ENCODE measurements around the gene URB2.
"Not testable (repeated sequence)": the region's sequence is repeated elsewhere in the genome, so short reads cannot be mapped to it uniquely, and the experiment has no call there.

Gene URB2

DNA sequence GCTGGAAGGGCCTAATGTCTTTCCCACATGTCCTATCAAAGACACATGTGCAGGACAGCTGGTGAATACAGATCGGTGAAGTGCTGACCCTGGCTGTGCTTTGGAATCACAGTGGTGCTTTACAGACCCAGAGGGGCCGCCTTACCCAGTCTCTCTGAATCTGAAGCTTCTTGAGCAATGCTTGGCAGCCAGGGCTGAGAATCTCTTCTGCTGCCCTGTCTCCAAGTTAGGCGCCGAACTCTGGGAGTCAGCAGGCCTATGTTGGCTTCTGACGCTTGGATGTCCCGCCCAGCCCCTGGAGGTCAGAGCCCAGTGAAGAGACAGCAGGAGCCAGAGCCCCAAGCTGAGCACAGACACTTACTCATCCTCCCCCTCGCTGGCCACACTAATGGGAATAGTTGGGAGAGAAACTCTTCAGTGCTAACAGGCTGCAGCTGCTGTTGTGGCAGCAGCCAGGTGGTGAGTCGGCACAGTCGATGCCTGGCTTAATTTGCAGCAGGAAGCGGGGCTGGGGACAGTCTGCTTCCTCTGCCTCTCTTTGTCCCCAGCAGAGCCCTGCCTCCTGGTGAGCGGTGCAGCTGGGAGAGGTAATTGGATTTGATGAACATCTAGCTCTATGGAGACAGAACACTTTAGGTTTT lies 68.1 kb downstream of the URB2 start:
- peak; percentile 87 for DNase-seq

DNA sequence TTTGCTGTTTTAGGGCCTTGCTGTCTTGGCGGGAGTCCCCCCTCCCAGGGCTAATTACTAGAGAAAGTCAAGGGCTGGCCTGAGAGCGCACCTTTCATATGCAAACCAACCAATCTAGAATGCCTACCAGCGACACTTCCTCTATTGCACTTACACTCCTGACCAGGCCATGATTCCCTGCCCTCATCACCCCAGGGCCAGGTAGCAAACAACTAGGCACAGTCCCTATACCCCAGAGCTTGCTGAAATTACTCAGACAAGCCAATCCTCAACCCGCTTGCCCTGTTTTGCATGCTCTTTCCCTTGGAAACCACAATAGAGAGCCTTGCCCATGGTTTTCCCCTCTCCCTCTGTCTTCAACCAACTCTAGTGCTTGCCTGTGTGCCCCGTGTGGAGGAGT lies 70.3 kb downstream of the URB2 start:
- no peak for DNase-seq

DNA sequence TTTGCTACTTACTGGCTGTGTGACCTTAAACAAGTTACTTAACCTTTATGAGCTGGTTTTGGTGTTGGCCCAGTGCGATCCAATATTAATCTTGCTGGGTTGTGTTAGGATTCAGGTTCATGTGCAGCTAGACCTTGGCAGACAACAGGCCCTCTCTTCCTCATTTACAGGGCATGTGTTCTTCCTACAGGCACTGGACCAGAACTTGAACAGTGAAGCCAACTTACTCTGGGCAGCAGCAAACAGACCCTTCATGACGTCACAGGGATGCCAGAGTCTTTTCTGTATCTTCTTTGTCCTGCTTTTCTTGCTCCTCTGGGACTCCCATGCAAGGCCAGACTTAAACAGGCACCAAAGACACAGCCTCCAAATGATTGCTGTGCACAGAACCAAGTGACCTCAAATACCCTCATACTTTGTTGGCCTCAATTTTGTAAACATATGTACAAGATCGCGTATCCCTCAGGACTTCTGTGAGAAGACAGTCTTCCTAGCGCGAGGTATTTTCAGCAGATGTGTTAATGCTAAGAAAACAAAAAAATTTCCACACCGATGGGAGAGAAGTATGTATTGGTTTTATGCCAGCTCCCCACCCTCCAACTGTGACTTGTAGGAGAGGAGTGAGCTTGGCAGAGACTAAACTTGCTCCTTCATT lies 73.7 kb downstream of the URB2 start:
- DNase-seq, result no peak

DNA sequence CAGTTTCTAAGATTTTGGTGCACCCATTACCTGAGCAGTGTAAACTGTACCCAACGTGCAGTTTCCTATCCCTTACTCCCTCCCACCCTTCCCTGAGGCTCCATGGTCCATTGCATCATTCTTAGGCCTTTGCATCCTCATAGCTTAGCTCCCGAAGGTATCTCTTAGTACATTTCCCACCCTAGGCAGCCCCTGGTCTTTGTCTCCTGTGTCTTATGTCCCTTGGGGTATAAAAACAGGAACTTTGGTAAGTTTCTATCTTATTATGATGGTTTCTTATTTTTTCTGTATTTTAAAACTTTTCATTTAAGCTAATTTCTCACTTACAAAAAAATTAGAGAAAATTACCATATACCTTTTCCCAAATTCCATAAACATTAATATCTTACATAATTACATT lies 78.1 kb downstream of the URB2 start:
- no peak for DNase-seq

DNA sequence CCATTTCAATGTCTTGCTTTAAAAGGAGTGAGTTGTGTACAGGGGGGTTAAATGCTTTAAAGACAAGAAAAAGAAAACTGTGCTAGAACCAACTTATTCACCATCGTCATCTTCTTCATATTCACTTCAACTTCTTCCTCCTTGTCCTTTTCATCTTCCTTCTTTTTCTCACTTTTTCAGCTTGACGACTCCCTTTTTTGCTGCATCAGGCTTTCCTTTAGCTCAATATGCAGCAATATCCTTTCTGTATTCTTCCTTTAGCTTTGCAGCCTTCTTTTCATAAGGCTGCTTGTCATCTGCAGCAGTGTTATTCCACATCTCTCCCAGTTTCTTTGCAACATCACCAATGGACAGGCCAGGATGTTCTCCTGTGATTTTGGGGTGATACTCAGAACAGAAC lies 79.1 kb downstream of the URB2 start:
- not testable (repeated sequence) for DNase-seq

DNA sequence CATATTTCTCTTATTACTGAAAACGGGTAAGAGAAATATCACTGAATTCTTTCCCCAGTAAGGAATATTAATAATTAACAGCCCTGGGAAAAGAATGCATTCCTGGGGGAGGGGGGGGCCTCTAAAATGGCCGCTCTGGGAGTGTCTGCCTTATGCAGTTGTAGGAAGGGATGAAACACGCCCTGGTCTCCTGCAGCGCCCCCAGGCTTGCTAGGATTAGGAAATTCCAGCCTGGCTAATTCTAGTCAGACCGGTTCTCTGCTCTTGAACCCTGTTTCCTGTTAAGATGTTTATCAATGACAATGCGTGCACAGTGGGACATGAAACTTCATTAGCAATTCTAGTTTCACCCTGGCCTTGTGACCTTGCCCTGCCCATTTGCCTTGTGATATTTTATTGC lies 81.1 kb downstream of the URB2 start:
- DNase-seq, result not testable (repeated sequence)

DNA sequence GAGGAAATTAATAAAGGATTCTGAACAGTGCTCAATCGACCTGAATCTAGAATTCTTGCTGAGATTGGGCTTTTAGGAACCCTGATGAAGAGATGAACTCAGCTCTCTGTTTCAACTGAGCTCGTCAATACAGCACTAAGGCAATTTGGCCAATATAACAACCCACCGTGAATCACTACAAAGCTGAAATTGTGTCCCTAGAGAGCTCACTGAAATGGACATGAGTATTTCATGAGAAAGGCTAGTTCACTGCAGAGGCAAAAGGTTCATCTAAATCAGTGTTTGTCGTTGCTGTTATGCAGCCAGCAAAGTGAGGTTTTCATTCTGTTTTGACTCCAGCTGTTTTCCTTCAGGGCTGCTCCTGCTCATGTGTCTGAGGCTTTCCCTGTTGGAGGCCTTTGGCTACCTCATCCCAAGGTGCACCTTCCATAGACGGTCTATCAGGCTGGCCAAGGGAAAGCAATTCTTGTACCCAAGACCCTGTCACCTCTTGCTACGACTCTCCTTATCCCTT lies 83.5 kb downstream of the URB2 start:
- DNase-seq, result no peak
